Testis (tissue), 3 donors: Measurements from ENCODE around the gene EIF5A2. TPM values are rescaled to one million over a fixed set of nuclear protein-coding genes. Genes with fewer than 3 reads are reported as not detected.

ENCODE experiments used
- DNase-seq: peaks from one replicate; pipeline ENCODE4 v3.0.0-alpha.2; 2019
- H3K27ac ChIP-seq, 2 donors: fragments of 200-600 bp; sonication (generic); one replicate each; pipeline ENCODE4 v1.5.1; 2019
- H3K27me3 ChIP-seq: fragments of 200-600 bp; sonication (generic); one replicate; pipeline ENCODE4 v1.5.1; 2019
- H3K36me3 ChIP-seq: fragments of 200-600 bp; sonication (generic); one replicate; pipeline ENCODE4 v1.5.1; 2017; ENCODE audit warnings: low read depth; ENCODE audit errors: missing control alignments
- H3K4me1 ChIP-seq: fragments of 200-600 bp; sonication (generic); one replicate; pipeline ENCODE4 v1.5.1; 2019
- H3K4me3 ChIP-seq, 2 donors: fragments of 200-600 bp; sonication (generic); one replicate each; pipeline ENCODE4 v1.5.1; 2017 to 2019
- H3K9me3 ChIP-seq: fragments of 200-600 bp; sonication (generic); one replicate; pipeline ENCODE4 v1.5.1; 2017
- POLR2A ChIP-seq: fragments of 450-650 bp; IDR thresholded peaks from one replicate; pipeline ENCODE4 v1.6.1; 2017; ENCODE audit warnings: antibody characterized with exemption, mild to moderate bottlenecking, moderate library complexity
- WGBS, 2 donors: methylation state at CpG; one replicate each; pipeline ENCODE4 v1.1.5; 2018; 5-methylcytosine and 5-hydroxymethylcytosine counted together
- intact Hi-C: fragments of 100-400 bp; cut with DNase I; formaldehyde crosslinking; loops from one replicate; pipeline ENCODE4 v1.15.1; 2023; ENCODE audit warnings: low total_unique reads
- polyA plus RNA-seq: library from polyadenylated mRNA; stranded (reverse); fragments of 350-450 nt; fragmentation: Illumina TruSeq; extraction: RNeasy Lipid Tissue Mini Kit (QIAGEN cat#74804); gene quantifications from one replicate; pipeline ENCODE4 v1.2.3, GENCODE V29; 2014; ENCODE audit warnings: low read depth, low replicate concordance; ENCODE audit not compliant: insufficient read depth
- total RNA-seq, 2 donors: library from RNA; depleted of rRNA; stranded (reverse); fragments of >200 nt; gene quantifications; one replicate each; pipeline ENCODE4 v1.2.3, GENCODE V29; 2016
- TF ChIP-seq, protein P1 (sequence below), 3 experiments: fragments of 450-650 bp in 2 of 3; fragments of 200-600 bp in 1 of 3; sonication (generic) in 1 of 3; IDR thresholded peaks; one replicate each; pipeline ENCODE4 v1.5.1; 2016 to 2019; ENCODE audit warnings: antibody characterized with exemption in 3 of 3, mild to moderate bottlenecking in 2 of 3, moderate library complexity in 1 of 3

Gene EIF5A2
- total and polyA plus RNA-seq, 3 donors from 2014 or later: 3.6 to 60.0 (median 6.1) TPM

DNA sequence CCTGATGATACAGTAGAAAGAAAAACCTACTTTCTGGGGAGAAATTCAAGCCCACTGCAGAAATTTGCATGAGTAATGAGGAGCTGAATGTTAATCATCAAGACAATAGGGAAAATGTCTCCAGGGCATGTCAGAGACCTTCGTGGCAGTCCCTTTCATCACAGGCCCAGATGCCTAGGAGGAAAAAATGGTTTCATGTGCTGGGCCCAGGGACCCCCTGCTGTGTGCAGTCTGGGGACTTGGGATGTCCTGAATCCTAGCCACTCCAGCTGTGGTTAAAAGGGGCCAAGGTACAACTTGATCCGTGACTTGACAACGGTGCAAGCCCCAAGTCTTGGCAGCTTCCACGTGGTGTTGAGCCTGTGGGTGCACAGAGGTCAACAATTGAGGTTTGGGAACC lies 10.3 kb upstream of the EIF5A2 start:
- Histone ChIP-seq H3K27ac (no peak overlapping the region), H3K4me1 (no peaks in the 10 kb centered on the region), H3K27me3 (no peaks in the 10 kb centered on the region), H3K36me3 (no peaks in the 10 kb centered on the region), H3K9me3 (no peaks in the 10 kb centered on the region), H3K4me3 (no peak overlapping the region)
- no peak for DNase-seq
- intact Hi-C loops: no loop called here
- WGBS, 2 donors: 83 to 89% methylated on average over 4 of the region's 4 CpGs
- TF ChIP-seq, protein P1, sequence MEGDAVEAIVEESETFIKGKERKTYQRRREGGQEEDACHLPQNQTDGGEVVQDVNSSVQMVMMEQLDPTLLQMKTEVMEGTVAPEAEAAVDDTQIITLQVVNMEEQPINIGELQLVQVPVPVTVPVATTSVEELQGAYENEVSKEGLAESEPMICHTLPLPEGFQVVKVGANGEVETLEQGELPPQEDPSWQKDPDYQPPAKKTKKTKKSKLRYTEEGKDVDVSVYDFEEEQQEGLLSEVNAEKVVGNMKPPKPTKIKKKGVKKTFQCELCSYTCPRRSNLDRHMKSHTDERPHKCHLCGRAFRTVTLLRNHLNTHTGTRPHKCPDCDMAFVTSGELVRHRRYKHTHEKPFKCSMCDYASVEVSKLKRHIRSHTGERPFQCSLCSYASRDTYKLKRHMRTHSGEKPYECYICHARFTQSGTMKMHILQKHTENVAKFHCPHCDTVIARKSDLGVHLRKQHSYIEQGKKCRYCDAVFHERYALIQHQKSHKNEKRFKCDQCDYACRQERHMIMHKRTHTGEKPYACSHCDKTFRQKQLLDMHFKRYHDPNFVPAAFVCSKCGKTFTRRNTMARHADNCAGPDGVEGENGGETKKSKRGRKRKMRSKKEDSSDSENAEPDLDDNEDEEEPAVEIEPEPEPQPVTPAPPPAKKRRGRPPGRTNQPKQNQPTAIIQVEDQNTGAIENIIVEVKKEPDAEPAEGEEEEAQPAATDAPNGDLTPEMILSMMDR (IDR thresholded peaks at IDR 0.05): no peak

DNA sequence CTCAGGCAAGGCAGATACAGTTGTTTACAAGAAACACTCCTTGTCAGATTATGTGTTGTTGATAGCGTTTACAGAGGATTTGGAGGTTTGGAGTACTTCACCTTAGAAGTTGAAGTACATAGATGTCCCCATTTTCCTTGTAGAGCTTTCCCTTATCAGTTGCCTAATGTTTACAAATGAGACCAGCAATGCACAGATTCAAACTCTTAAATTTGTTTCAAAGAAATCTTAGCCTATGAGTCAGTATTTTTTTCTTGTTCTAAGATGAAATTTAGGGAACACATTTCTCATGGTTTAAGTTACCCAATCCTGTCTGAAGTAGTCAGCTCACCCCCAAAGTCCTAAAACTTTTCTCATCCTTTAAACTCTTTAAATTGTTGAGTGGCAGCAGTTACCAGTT lies 6.3 kb upstream of the EIF5A2 start:
- no peaks in the 10 kb centered on the region for H3K4me1 ChIP-seq
- intact Hi-C loops: no loop called here
- TF ChIP-seq, protein P1 (IDR thresholded peaks at IDR 0.05): no peak
- TF ChIP-seq POLR2A: no peak
- no peak for DNase-seq
- H3K9me3 ChIP-seq: no peaks in the 10 kb centered on the region
- no peak overlapping the region for H3K27ac ChIP-seq
- no peak overlapping the region for H3K4me3 ChIP-seq
- no peaks in the 10 kb centered on the region for H3K36me3 ChIP-seq
- WGBS, 2 donors: 54 to 79% methylated on average over 1 of the region's 1 CpG
- H3K27me3 ChIP-seq: no peaks in the 10 kb centered on the region

DNA sequence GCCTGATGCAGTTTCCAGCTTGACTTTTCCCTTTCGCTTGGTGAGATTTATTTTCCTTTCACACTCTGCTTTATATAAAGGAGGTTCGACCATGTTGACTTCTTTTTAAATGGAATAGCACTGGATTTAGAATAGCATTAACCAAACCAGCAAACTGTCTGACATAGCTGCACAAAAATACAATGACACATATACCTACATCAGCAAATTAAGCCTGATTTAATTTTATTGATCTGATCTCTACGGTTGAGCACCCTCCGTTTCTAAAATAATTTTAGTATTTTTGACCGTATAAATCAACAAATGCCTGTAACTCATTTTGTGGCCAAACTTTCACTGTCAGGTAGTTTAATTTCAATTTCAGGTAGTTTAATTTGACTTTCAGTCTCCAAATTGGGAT lies 5.8 kb upstream of the EIF5A2 start:
- Histone ChIP-seq H3K36me3 (no peaks in the 10 kb centered on the region), H3K27me3 (no peaks in the 10 kb centered on the region), H3K4me3 (no peak overlapping the region), H3K4me1 (no peaks in the 10 kb centered on the region), H3K9me3 (no peaks in the 10 kb centered on the region), H3K27ac (no peak overlapping the region)
- intact Hi-C loops: no loop called here
- no peak for DNase-seq
- 85 to 90% methylated on average over 5 of the region's 5 CpGs for WGBS, 2 donors
- TF ChIP-seq, protein P1 (IDR thresholded peaks at IDR 0.05): no peak
- TF ChIP-seq POLR2A: no peak

DNA sequence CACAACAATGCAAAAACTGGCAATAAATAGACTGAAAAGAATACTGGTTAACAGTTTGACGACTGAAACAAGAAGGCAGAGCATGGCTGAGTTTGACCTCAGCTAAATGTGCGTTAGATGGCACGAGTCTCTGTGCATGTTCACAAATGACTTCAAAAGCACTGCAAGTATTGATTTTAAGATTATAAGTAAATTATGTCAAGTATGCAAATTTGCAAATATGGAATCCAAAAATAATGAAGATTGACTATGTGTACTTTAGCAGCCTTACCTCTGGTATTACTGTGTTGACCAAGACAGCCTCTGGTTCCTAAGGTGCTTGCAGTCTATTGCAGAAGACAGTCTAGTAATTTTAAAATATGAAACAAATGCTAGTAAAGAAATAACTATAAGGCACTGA lies 2.6 kb upstream of the EIF5A2 start:
- no peak overlapping the region for H3K27ac ChIP-seq
- H3K4me3 ChIP-seq: no peak overlapping the region
- no peaks in the 10 kb centered on the region for H3K36me3 ChIP-seq
- no peaks in the 10 kb centered on the region for H3K9me3 ChIP-seq
- TF ChIP-seq, protein P1 (IDR thresholded peaks at IDR 0.05): no peak
- TF ChIP-seq POLR2A: no peak
- H3K4me1 ChIP-seq: no peaks in the 10 kb centered on the region
- 89 to 92% methylated on average over 3 of the region's 3 CpGs for WGBS, 2 donors
- DNase-seq: no peak
- intact Hi-C loops: no loop called here
- H3K27me3 ChIP-seq: no peaks in the 10 kb centered on the region

DNA sequence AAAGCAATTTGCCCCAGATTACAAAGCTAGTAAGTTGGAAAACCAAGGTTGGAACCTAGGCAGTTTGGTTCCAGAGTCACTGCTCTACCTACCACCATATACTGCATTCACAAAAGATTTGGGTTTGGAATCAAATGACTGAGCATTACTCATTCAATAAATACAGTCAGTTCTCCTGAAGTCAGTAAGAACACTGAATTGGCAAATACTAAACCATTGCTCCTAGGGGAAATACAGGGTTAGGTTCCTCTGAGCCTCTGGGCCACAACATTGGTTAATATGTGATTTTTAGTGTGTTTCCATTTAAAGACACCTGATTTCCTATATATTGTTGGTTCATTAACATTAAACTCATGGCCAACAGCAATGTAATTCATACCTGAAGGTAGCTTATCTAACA lies 2.1 kb upstream of the EIF5A2 start:
- H3K27ac ChIP-seq: no peak overlapping the region
- H3K4me3 ChIP-seq: no peak overlapping the region

More for the DNA sequence above, 2.1 kb upstream of the EIF5A2 start:
- Histone ChIP-seq H3K36me3 (no peaks in the 10 kb centered on the region), H3K4me1 (no peaks in the 10 kb centered on the region), H3K27me3 (no peaks in the 10 kb centered on the region), H3K9me3 (no peaks in the 10 kb centered on the region)
- intact Hi-C loops: no loop called here
- TF ChIP-seq, protein P1 (IDR thresholded peaks at IDR 0.05): no peak
- TF ChIP-seq POLR2A: no peak
- DNase-seq: no peak
